ENCODE measurements around the gene GLIS1.

Gene GLIS1

GRCh38 chr1:53672243-53672642 is 66.7 kb downstream of the GLIS1 start:
- no peak for DNase-seq

GRCh38 chr1:53669621-53670191 is 69.3 kb downstream of the GLIS1 start:
- DNase-seq: no peak

GRCh38 chr1:53666566-53666965 is 72.4 kb downstream of the GLIS1 start:
- no peak for DNase-seq

GRCh38 chr1:53665996-53666395 is 73.0 kb downstream of the GLIS1 start:
- no peak for DNase-seq

- no peak for DNase-seq
Measured at GRCh38 chr1:53663529-53664300, 75.2 kb downstream of the GLIS1 start.

GRCh38 chr1:53662951-53663350 is 76.0 kb downstream of the GLIS1 start:
- no peak for DNase-seq

GRCh38 chr1:53662169-53662568 is 76.8 kb downstream of the GLIS1 start:
- DNase-seq: no peak

GRCh38 chr1:53661496-53661895 is 77.5 kb downstream of the GLIS1 start:
- DNase-seq: no peak

- DNase-seq: no peak
Measured at GRCh38 chr1:53660666-53661065, 78.3 kb downstream of the GLIS1 start.

- no peak for DNase-seq
Measured at GRCh38 chr1:53659436-53659835, 79.5 kb downstream of the GLIS1 start.

GRCh38 chr1:53658489-53659230 is 80.3 kb downstream of the GLIS1 start:
- no peak for DNase-seq

- DNase-seq: no peak
Measured at GRCh38 chr1:53657891-53658396, 81.0 kb downstream of the GLIS1 start.

GRCh38 chr1:53657531-53657805 is 81.5 kb downstream of the GLIS1 start:
- DNase-seq: no peak

GRCh38 chr1:53656747-53657530 is 82.0 kb downstream of the GLIS1 start:
- no peak for DNase-seq

GRCh38 chr1:53655931-53656746 is 82.8 kb downstream of the GLIS1 start:
- DNase-seq: peak; percentile 32

GRCh38 chr1:53654216-53655210 is 84.5 kb downstream of the GLIS1 start:
- DNase-seq: no peak

- no peak for DNase-seq
Measured at GRCh38 chr1:53653631-53654030, 85.3 kb downstream of the GLIS1 start.

GRCh38 chr1:53653200-53653575 is 85.8 kb downstream of the GLIS1 start:
- no peak for DNase-seq

GRCh38 chr1:53652441-53653199 is 86.3 kb downstream of the GLIS1 start:
- DNase-seq: no peak

- DNase-seq: no peak
Measured at GRCh38 chr1:53651356-53651755, 87.6 kb downstream of the GLIS1 start.

Data from amniotic stem cell (primary cell).